NK-92 (cell line): ENCODE results near the gene LTBP1.
"Not testable (repeated sequence)": the region's sequence is repeated elsewhere in the genome, so short reads cannot be mapped to it uniquely, and the experiment has no call there.

Source experiments
- DNase-seq: peaks from one replicate; lab custom pipeline; 2025; ENCODE audit not compliant: unreplicated experiment; lab: John Stamatoyannopoulos, UW

LTBP1 gene

GRCh38 chr2:33215983-33216382, 269.2 kb downstream of the LTBP1 start:
- DNase-seq = no peak

GRCh38 chr2:33216508-33217182, 269.9 kb downstream of the LTBP1 start:
- no peak for DNase-seq

- no peak for DNase-seq
Observed at GRCh38 chr2:33217406-33217805, 270.7 kb downstream of the LTBP1 start.

- no peak for DNase-seq
Observed at GRCh38 chr2:33219114-33219513, 272.4 kb downstream of the LTBP1 start.

GRCh38 chr2:33219850-33220275, 273.1 kb downstream of the LTBP1 start:
- DNase-seq = no peak

DNA sequence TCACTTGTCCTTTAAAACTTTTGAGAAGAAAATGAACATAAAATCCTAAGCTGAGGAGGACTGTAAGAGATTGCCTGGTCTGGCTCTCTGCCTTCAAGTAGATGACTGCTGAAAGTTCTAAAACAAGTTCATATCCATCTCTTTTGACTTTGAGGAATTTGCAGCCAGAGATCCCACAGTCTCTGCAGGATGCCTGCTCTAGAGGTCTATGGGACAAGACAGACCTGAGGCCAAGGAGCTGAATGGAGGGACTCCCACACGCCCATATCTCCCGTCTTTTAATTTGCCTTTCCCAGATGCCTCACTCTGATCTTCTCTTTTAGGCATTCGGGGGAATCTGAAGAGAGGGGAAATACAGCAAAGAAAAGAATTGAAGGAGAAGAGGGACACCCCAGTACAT, 273.8 kb downstream of the LTBP1 start:
- no peak for DNase-seq

DNA sequence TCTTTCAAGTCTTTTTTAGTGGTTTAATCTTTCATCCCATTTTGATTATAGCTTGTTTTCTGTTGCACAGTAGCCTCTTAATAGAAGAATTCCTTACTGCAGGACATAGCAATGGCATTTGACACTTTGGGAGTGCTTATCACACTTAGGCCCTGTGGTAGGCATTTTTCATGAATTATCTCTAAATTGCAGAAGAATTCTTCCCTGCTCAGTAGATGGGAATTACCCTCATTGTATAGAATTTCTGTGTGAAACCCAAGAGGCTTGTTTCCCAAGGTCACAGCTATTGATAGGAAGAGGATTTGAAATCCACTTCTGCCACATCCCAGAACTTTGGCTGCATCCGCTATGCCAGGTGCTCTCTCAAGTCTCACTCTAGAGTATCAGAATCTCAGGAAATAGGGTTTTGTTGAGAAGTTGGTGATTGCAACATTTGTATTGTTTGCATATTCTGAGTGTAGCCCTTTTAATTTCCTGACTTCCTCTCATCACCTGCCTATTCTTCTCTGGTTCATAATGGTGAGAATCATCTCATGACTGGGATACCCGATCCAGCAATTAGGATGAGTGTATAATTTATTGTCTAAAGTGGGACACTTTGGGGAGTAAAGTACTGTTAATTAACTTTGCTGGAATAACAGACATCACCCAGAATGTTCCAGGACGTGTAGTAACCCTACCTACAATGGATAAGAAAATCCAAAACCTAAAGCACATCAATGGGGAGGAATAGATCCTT, 274.5 kb downstream of the LTBP1 start:
- no peak for DNase-seq

- DNase-seq = no peak
Observed at GRCh38 chr2:33222309-33222708, 275.6 kb downstream of the LTBP1 start.

DNA sequence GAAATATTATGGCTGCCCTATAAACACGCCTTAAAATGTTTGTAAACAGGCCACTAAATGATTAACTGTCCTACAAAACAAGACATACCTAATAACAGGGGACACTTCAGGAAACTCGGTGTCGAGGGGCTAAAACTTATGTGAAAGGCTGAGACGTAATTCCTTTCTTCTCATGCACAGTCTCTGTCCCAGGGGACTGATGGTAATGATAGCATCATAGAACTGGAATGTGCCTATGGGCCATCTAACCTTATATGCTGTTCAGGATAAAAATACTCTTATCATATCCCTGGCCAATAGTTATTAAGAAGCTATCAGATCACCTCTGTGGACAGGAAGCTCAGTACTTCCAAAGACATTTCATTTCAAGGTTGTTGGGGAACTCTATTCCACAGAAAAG, 277.1 kb downstream of the LTBP1 start:
- DNase-seq = no peak

DNA sequence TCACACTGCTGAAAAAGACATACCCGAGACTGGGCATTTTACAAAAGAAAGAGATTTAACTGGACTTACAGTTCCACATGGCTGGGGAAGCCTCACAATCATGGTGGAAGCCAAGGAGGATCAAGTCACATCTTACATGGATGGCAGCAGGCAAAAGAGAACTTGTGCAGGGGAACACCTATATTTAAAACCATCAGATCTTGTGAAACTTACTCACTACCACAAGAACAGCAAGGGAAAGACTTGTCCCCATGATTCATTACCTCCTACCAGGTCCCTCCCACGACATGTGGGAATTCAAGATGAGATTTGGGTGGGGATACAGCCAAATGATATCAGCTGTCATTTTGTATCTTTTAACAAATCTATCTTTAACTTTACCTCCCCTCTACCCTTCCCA, 278.6 kb downstream of the LTBP1 start:
- no peak for DNase-seq

- DNase-seq = no peak
Observed at GRCh38 chr2:33226546-33226945, 279.8 kb downstream of the LTBP1 start.

DNA sequence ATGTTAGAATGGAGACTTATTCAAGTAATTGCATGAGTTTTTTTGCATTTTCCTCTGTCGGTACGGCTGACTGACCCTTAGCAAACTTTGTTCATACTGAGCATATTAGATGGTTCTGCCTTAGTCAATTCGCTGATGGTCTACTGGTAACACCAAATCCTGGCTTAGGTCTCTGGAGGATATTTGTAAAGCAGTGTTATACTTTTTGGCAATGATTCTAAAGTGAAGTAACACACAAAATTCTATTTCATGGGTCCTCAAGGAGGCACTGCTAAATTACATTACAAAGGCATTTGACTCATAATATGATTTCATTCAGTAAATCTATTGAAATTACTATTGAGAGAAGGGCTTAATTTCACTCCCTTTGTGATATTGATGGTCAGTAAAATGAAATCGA, 282.9 kb downstream of the LTBP1 start:
- DNase-seq = no peak

DNA sequence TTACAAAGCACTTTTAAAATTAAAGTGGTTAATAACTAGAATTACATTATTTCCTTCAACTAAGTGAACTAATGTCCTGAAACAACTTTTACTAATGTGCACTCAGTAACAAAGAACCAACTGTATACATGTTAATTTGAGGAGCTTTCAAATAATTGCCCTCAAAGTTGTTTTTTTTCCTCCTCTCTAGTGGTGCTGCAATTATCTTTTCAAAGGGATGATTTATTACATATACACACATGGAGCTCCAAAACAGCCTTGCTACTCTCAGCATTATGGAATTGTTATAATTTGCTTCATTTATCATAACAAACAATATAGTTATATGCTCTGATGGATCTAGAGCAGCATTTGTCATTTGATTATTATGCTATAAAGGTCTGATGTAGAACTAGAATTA, 283.4 kb downstream of the LTBP1 start:
- DNase-seq = no peak

DNA sequence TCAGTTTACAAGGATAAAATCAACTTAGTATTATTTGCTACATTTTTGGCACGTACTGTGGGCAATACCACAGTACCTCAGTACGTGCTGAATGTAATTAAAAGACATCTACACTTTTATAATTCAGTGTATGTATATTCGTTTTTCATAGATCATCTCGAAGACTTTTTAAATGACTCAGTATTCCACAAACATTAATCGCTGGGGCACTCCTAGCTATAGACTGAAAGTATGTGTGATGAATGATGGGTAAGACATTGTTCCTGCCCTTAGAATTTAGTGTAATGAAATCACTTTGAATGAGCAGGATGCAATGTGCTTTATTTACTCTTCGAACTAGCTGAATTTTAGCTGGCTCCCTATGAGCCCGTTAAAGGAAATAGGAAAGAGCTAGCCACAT, 284.1 kb downstream of the LTBP1 start:
- no peak for DNase-seq

DNA sequence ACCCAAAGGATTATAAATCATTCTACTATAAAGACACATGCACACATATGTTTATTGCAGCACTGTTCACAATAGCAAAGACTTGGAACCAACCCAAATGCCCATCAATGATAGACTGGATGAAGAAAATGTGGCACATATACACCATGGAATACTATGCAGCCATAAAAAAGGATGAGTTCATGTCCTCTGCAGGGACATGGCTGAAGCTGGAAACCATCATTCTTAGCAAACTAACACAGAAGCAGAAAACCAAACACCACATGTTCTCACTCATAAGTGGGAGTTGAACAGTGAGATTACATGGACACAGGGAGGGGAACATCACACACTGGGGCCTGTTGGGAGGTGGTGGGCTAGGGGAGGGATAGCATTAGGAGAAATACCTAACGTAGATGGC, 288.8 kb downstream of the LTBP1 start:
- not testable (repeated sequence) for DNase-seq

DNA sequence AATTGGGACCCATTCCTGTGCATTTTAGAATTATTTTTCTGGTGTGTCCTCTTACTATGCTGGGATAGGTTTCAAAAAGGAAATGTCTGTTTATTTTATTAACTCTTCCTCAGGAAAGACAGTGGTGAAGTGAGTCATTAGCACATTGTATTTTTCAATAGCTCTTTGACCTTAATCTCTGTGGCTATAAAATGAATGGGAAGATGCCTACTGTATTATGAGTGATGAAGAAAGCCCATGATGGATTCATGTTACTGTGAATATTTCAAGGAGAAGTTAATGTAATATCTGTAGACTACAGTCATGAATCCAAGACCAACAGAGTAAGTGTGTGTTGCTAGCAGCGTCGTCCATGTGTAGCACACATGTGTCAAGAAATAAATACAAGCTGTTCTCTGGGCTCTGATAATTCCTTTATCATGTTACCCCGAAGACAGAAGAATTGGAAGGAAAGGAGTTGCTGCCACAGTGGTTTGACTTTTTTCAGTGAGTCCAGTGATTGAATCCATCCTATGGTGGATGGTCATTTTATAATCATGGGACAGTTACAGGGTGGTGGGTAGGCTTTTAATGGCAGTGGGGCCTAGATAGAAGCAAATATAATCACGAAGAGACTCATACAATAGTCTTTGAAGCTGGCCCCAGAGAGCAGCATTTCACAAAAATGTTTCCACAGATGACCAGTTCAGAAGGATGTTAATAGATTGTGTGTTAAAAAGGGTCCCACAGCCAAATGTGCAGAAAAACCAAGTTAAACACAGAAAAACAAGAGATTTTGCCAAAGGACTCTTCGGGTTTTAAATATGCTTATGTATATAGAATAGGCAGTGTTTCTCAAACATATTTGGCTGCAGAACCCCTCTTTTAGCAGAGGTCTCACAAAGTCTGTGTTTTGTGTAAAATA, 290.0 kb downstream of the LTBP1 start:
- DNase-seq = no peak

DNA sequence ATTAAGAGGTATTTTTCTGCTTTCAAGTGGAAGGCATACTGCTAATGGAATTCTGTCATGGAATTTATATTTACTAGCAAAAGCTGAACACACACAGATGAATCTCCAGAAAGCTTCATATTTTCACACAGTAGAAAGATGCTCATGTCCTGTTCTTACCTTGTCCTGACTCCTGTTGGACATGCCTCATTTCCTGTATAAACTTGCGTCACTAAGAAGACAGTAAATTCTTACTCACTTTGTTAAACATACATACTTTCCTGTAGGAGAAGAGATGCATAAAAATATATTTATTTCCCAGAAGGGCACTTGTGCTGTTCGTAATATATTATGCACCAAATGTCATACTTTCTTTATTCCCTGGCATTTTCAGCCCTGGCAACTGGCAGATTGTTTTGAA, 291.4 kb downstream of the LTBP1 start:
- DNase-seq = no peak

GRCh38 chr2:33240178-33240577, 293.4 kb downstream of the LTBP1 start:
- DNase-seq = no peak

DNA sequence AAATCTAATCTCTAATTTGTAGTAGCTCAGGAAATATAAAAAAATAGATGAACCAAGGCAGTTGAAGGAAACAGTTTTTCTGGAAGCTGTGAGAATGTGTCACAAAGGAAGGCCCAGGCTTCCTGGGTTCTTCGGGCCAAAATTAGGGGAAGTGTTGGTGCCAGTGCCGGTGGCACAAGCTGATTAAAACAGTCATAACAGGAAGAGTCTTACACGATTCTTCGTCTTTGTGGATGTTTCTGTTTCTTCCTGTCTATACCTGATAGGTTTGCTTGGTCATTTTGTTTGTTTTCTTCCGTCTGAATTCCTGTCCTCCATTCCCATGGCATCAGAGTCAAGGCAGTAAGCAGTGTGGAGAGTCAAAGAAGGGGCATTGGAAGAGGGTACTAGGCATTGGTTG, 294.3 kb downstream of the LTBP1 start:
- DNase-seq = no peak

DNA sequence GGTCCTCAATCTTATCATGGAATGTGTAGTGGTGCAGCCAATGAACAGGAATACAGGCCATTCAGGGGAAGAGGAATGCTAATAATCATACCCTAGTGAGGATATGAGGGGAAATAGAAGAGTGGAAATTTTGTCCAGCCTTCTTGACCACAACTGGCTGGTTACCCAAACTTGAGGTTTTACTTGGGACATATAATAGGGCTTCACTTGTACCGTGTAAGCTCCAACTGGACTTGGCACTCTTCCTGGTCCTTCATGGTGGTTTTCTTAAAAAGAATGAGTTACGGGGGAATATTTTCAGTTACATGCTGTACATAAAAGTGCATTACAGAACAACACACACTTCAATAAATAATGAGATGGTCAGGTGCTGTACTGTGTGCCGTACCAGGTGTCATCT, 294.8 kb downstream of the LTBP1 start:
- no peak for DNase-seq

GRCh38 chr2:33242845-33243244, 296.1 kb downstream of the LTBP1 start:
- no peak for DNase-seq

- DNase-seq = no peak
Observed at GRCh38 chr2:33246432-33246831, 299.7 kb downstream of the LTBP1 start.
